Panc1 (cell line): ENCODE results near the gene SLC35E2B.

Source experiments
- CTCF ChIP-seq: fragments of 450-650 bp; IDR thresholded peaks from 2 replicates; pipeline ENCODE4 v1.5.1; 2017; ENCODE audit warnings: mild to moderate bottlenecking
- SIN3A ChIP-seq: IDR thresholded peaks from 2 replicates; pipeline ENCODE4 v1.6.1; 2012; ENCODE audit warnings: low read depth, mild to moderate bottlenecking, low read length, moderate library complexity, borderline replicate concordance; ENCODE audit not compliant: insufficient read depth
- TCF7L2 ChIP-seq: IDR thresholded peaks from 2 replicates; pipeline ENCODE4 v1.6.1; 2011; ENCODE audit warnings: mild to moderate bottlenecking, low read depth, low read length, inconsistent platforms

DNA sequence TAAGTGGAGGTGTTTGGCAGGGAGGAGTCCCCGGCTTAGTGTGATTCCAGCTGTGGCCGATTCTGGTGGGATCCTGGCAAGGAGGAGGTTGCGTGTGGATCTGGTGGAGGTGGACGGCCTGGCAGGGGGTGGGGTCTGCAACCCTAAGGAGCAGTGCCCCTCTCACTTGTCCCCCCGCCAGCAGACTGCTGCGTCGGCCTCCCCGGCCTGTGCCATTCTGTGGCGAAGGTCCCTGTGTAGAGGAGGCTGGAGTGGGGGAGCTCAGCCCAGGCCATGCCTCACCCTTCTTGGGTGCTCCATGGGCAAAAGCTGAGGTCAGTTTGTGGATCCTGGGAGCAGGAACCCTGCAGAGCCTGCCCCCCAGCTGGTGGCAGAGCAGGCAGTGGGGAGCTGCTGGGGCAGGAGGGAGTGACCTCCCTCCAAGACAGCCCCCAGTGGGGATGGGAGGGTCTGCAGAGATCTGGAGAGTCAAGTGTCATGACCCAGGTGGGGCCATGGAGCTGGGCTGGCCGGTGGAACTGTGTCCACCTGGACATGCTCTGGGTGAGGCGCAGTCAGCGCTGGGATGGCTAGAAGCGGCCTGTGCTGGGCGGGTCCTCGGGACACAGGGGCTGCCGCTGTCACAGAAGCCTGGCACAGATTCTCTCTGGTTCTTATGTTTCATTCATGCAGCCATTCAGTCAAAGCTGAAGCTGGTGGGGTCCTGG, 72.0 kb downstream of the SLC35E2B start:
- TF ChIP-seq CTCF (no peak), TCF7L2 (no peak), SIN3A (no peak)
